ENCODE measurements around the gene TOP3A.

GRCh38 chr17:18259621-18260331 lies 55.0 kb downstream of the TOP3A start:
- TF ChIP-seq CTCF (conservative IDR thresholded peaks at IDR 0.05) (no peak), EZH2 (IDR thresholded peaks at IDR 0.05; ENCODE audit: low read depth) (no peak)

All from PC-9 (cell line).